H9 (cell line): ENCODE results near the gene SCD. TPM values are rescaled to one million over a fixed set of nuclear protein-coding genes. Genes with fewer than 3 reads are reported as not detected.

Experiments used
- DNase-seq: peaks from one replicate; pipeline ENCODE4 v3.0.0-alpha.2; 2017
- H2AFZ ChIP-seq: one replicate; pipeline ENCODE4 v1.6.1; 2013; ENCODE audit warnings: mild to moderate bottlenecking, low read length, control low read depth, moderate library complexity
- H2AK5ac ChIP-seq: 2 replicates; pipeline ENCODE4 v1.6.1; 2013; ENCODE audit warnings: low read length, control low read depth, mixed read lengths; ENCODE audit not compliant: insufficient read length
- H2BK120ac ChIP-seq: one replicate; pipeline ENCODE4 v1.6.1; 2013; ENCODE audit warnings: low read depth, mild to moderate bottlenecking, low read length, control low read depth, inconsistent platforms; ENCODE audit not compliant: poor library complexity, severe bottlenecking
- H2BK12ac ChIP-seq: 2 replicates; pipeline ENCODE4 v1.6.1; 2013; ENCODE audit warnings: low read length, control low read depth, mixed read lengths, low read depth; ENCODE audit not compliant: insufficient read length
- H2BK15ac ChIP-seq: 2 replicates; pipeline ENCODE4 v1.6.1; 2013; ENCODE audit warnings: low read depth, low read length, control low read depth
- H2BK20ac ChIP-seq: one replicate; pipeline ENCODE4 v1.6.1; 2013; ENCODE audit warnings: low read depth, mild to moderate bottlenecking, low read length, control low read depth, inconsistent platforms; ENCODE audit not compliant: poor library complexity, severe bottlenecking
- H2BK5ac ChIP-seq: 2 replicates; pipeline ENCODE4 v1.6.1; 2013; ENCODE audit warnings: low read length, control low read depth, mixed read lengths; ENCODE audit not compliant: insufficient read length
- H3K14ac ChIP-seq: 2 replicates; pipeline ENCODE4 v1.6.1; 2013; ENCODE audit warnings: low read length, control low read depth; ENCODE audit not compliant: insufficient read depth
- H3K18ac ChIP-seq: 2 replicates; pipeline ENCODE4 v1.6.1; 2013; ENCODE audit warnings: low read depth, mild to moderate bottlenecking, mixed read lengths, low read length, control low read depth; ENCODE audit not compliant: insufficient read length
- H3K23ac ChIP-seq: 2 replicates; pipeline ENCODE4 v1.6.1; 2013; ENCODE audit warnings: low read length, control low read depth, mixed read lengths, low read depth; ENCODE audit not compliant: insufficient read length
- H3K23me2 ChIP-seq: 2 replicates; pipeline ENCODE4 v1.6.1; 2013; ENCODE audit warnings: low read depth, mild to moderate bottlenecking, mixed read lengths, low read length, control low read depth; ENCODE audit not compliant: insufficient read length, poor library complexity, severe bottlenecking
- H3K27ac ChIP-seq: 2 replicates; pipeline ENCODE4 v1.5.1; 2013; ENCODE audit warnings: low read length, control low read depth, mixed read lengths, low read depth; ENCODE audit not compliant: insufficient read length
- H3K27me3 ChIP-seq: 2 replicates; pipeline ENCODE4 v1.6.1; 2013; ENCODE audit warnings: low read length, control low read depth, inconsistent platforms; ENCODE audit not compliant: insufficient read depth
- H3K4ac ChIP-seq: 2 replicates; pipeline ENCODE4 v1.6.1; 2013; ENCODE audit warnings: low read depth, mild to moderate bottlenecking, control low read depth, inconsistent platforms, low read length, moderate library complexity
- H3K4me1 ChIP-seq: 2 replicates; pipeline ENCODE4 v1.6.1; 2013; ENCODE audit warnings: low read length, control low read depth, inconsistent platforms; ENCODE audit not compliant: insufficient read depth
- H3K4me2 ChIP-seq: 2 replicates; pipeline ENCODE4 v1.6.1; 2013; ENCODE audit warnings: low read length, control low read depth, mixed read lengths; ENCODE audit not compliant: insufficient read length, insufficient read depth
- H3K56ac ChIP-seq: 2 replicates; pipeline ENCODE4 v1.6.1; 2013; ENCODE audit warnings: low read depth, mild to moderate bottlenecking, mixed read lengths, low read length, control low read depth; ENCODE audit not compliant: insufficient read length
- H3K79me1 ChIP-seq: 2 replicates; pipeline ENCODE4 v1.6.1; 2013; ENCODE audit warnings: low read depth, mild to moderate bottlenecking, moderate library complexity, low read length, control low read depth, inconsistent platforms; ENCODE audit not compliant: insufficient read depth, poor library complexity, severe bottlenecking
- H3K79me2 ChIP-seq: 2 replicates; pipeline ENCODE4 v1.6.1; 2013; ENCODE audit warnings: low read length, control low read depth, inconsistent platforms; ENCODE audit not compliant: insufficient read depth
- H3K9ac ChIP-seq: 2 replicates; pipeline ENCODE4 v1.6.1; 2013; ENCODE audit warnings: low read length, control low read depth, mixed read lengths; ENCODE audit not compliant: insufficient read length; ENCODE audit errors: extremely low read depth
- H3K9me3 ChIP-seq: one replicate; pipeline ENCODE4 v1.6.1; 2013; ENCODE audit warnings: low read depth, low read length, inconsistent platforms; ENCODE audit not compliant: control insufficient read depth
- H3T11ph ChIP-seq: one replicate; pipeline ENCODE4 v1.6.1; 2013; ENCODE audit warnings: mild to moderate bottlenecking, low read length, control low read depth, inconsistent platforms
- H4K20me1 ChIP-seq: one replicate; pipeline ENCODE4 v1.6.1; 2013; ENCODE audit not compliant: control insufficient read depth, insufficient read length, insufficient read depth
- H4K5ac ChIP-seq: 2 replicates; pipeline ENCODE4 v1.6.1; 2013; ENCODE audit warnings: low read depth, mild to moderate bottlenecking, mixed read lengths, low read length, control low read depth; ENCODE audit not compliant: insufficient read length
- H4K8ac ChIP-seq: replicated peaks from 2 replicates; pipeline ENCODE4 v1.6.1; 2013; ENCODE audit warnings: low read length, control low read depth, mixed read lengths, low read depth; ENCODE audit not compliant: insufficient read length
- H4K91ac ChIP-seq: 2 replicates; pipeline ENCODE4 v1.6.1; 2013; ENCODE audit warnings: low read depth, mild to moderate bottlenecking, moderate library complexity, mixed read lengths, low read length, control low read depth; ENCODE audit not compliant: insufficient read length
- H3K27ac Mint-ChIP-seq, 3 experiments: 2 replicates in 2 of 3; 3 replicates in 1 of 3; pipeline ENCODE4 v1.8.0; 2020 to 2021; ENCODE audit warnings: mixed read lengths in 3 of 3, mild to moderate bottlenecking in 1 of 3, moderate library complexity in 1 of 3
- H3K27me3 Mint-ChIP-seq: 2 replicates; pipeline ENCODE4 v1.8.0; 2021; ENCODE audit warnings: low read depth, mild to moderate bottlenecking, moderate library complexity, mixed read lengths
- H3K36me3 Mint-ChIP-seq, 3 experiments: 2 replicates in 2 of 3; 3 replicates in 1 of 3; pipeline ENCODE4 v1.8.0; 2020 to 2021; ENCODE audit warnings: low read depth in 3 of 3, mixed read lengths in 3 of 3; ENCODE audit not compliant: insufficient read depth in 1 of 3
- H3K4me1 Mint-ChIP-seq, 2 experiments: 2 replicates each; pipeline ENCODE4 v1.8.0; 2020; ENCODE audit warnings: mixed read lengths in 2 of 2
- H3K4me3 Mint-ChIP-seq, 2 experiments: 2 replicates in 1 of 2; 3 replicates in 1 of 2; pipeline ENCODE4 v1.8.0; 2020 to 2021; ENCODE audit warnings: mild to moderate bottlenecking in 2 of 2, mixed read lengths in 2 of 2, moderate library complexity in 1 of 2
- H3K9me3 Mint-ChIP-seq, 2 experiments: 2 replicates in 1 of 2; 3 replicates in 1 of 2; pipeline ENCODE4 v1.8.0; 2020; ENCODE audit warnings: mild to moderate bottlenecking in 2 of 2, mixed read lengths in 2 of 2, moderate library complexity in 1 of 2
- WGBS: extraction: QIAGEN DNeasy Blood & Tissue Kit; methylation state at CpG from one replicate; pipeline ENCODE4 v1.1.7; 2013; ENCODE audit warnings: missing lambda C conversion rate, low lambda C conversion rate, mixed read lengths; ENCODE audit not compliant: insufficient read length; ENCODE audit errors: extremely low coverage; 5-methylcytosine and 5-hydroxymethylcytosine counted together
- total RNA-seq: library from RNA; stranded (reverse); gene quantifications from 2 replicates; pipeline ENCODE4 v1.2.1, GENCODE V29; 2021
- TF ChIP-seq, protein P1 (sequence below): fragments of 200-600 bp; sonication (generic); conservative IDR thresholded peaks from 3 replicates; pipeline ENCODE4 v1.8.0; 2021; ENCODE audit warnings: antibody characterized with exemption, mild to moderate bottlenecking

Gene SCD
- total RNA-seq, 1 experiment from 2014 or later = 354 TPM

DNA sequence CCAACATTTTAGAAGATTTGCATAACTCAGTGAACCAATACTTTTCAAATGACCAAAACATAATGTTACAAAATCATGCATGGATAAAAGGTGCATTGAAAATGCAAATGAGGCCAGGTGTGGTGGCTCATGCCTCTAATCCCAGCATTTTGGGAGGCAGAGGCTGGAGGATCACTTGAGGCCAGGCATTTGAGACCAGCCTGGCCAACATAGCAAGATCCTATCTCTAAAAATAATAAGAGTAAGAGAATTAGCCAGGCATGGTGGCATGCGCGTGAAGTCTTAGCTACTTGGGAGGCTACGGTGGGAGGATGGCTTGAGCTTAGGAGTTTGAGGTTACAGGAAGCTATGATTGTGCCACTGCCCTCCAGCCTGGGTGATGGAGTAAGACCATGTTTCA lies 33.4 kb downstream of the SCD start:
- H3K4me1 ChIP-seq = no peaks in the 10 kb centered on the region; the same call in 1 of the 2 replicates
- H3K4me1 Mint-ChIP-seq = peaks cover 0 to 9% of the 10 kb centered on the region in 2 experiments; a peak in 2 of 4 replicates
- H2AK5ac ChIP-seq = no peak overlapping the region
- no peak overlapping the region for H2BK5ac ChIP-seq
- no peak overlapping the region for H3K14ac ChIP-seq
- H2BK20ac ChIP-seq = no peak overlapping the region
- H3K56ac ChIP-seq = no peak overlapping the region
- H3K4me2 ChIP-seq = no peak overlapping the region
- no CpG with 5 or more reads among the region's 3 CpGs for WGBS
- H2AFZ ChIP-seq = no peak overlapping the region
- H3K27me3 Mint-ChIP-seq = no peaks in the 10 kb centered on the region
- H3K36me3 Mint-ChIP-seq = peaks cover 35 to 54% (median 45%) of the 10 kb centered on the region in 3 experiments
- TF ChIP-seq, protein P1, sequence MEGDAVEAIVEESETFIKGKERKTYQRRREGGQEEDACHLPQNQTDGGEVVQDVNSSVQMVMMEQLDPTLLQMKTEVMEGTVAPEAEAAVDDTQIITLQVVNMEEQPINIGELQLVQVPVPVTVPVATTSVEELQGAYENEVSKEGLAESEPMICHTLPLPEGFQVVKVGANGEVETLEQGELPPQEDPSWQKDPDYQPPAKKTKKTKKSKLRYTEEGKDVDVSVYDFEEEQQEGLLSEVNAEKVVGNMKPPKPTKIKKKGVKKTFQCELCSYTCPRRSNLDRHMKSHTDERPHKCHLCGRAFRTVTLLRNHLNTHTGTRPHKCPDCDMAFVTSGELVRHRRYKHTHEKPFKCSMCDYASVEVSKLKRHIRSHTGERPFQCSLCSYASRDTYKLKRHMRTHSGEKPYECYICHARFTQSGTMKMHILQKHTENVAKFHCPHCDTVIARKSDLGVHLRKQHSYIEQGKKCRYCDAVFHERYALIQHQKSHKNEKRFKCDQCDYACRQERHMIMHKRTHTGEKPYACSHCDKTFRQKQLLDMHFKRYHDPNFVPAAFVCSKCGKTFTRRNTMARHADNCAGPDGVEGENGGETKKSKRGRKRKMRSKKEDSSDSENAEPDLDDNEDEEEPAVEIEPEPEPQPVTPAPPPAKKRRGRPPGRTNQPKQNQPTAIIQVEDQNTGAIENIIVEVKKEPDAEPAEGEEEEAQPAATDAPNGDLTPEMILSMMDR = no peak
- no peaks in the 10 kb centered on the region for H3K79me1 ChIP-seq
- H3K9me3 Mint-ChIP-seq = no peaks in the 10 kb centered on the region
- no peak overlapping the region for H4K91ac ChIP-seq
- H3K4ac ChIP-seq = no peak overlapping the region
- H3K27ac ChIP-seq = no peak overlapping the region
- no peak overlapping the region for H4K5ac ChIP-seq
- H2BK12ac ChIP-seq = no peak overlapping the region
- no peak overlapping the region for H3K4me3 Mint-ChIP-seq
- no peak overlapping the region for H2BK15ac ChIP-seq
- no peaks in the 10 kb centered on the region for H4K20me1 ChIP-seq
- no peak for DNase-seq
- no peaks in the 10 kb centered on the region for H3K27me3 ChIP-seq
- H4K8ac ChIP-seq = no peak overlapping the region
- no peak overlapping the region for H3K27ac Mint-ChIP-seq
- no peak overlapping the region for H2BK120ac ChIP-seq
- no peak overlapping the region for H3K23ac ChIP-seq
- no peak overlapping the region for H3K18ac ChIP-seq
- H3K23me2 ChIP-seq = no peaks in the 10 kb centered on the region
- H3K9ac ChIP-seq = no peak overlapping the region
- H3K79me2 ChIP-seq = peaks cover 2% of the 10 kb centered on the region; the same call in 1 of the 2 replicates
- H3K9me3 ChIP-seq = no peaks in the 10 kb centered on the region
- H3T11ph ChIP-seq = no peak overlapping the region
